Upper lobe of right lung (tissue), 1 donor: ENCODE measurements around the gene KCNQ4. TPM values are rescaled to one million over a fixed set of nuclear protein-coding genes. Genes with fewer than 3 reads are reported as not detected.

ENCODE experiments used
- ATAC-seq: fragments of 200-7000 bp; cut with Tn5 transposase; one replicate; pipeline ENCODE4 v1.9.1; 2020; ENCODE audit warnings: mild to moderate bottlenecking, moderate library complexity
- DNase-seq: peaks from one replicate; pipeline ENCODE4 v3.0.0-alpha.2; 2020
- H3K27ac ChIP-seq: fragments of 200-600 bp; one replicate; pipeline ENCODE4 v1.8.0; 2022
- H3K27me3 ChIP-seq: fragments of 200-600 bp; one replicate; pipeline ENCODE4 v1.8.0; 2022; ENCODE audit warnings: mild to moderate bottlenecking
- H3K36me3 ChIP-seq: fragments of 200-600 bp; one replicate; pipeline ENCODE4 v1.8.0; 2022
- H3K4me1 ChIP-seq: fragments of 200-600 bp; one replicate; pipeline ENCODE4 v1.8.0; 2022
- H3K4me3 ChIP-seq: fragments of 200-600 bp; one replicate; pipeline ENCODE4 v1.8.0; 2022; ENCODE audit warnings: mild to moderate bottlenecking
- H3K9me3 ChIP-seq: fragments of 200-600 bp; one replicate; pipeline ENCODE4 v1.8.0; 2022
- CTCF ChIP-seq: fragments of 200-600 bp; IDR thresholded peaks from one replicate; pipeline ENCODE4 v1.8.0; 2022; ENCODE audit warnings: antibody characterized with exemption
- intact Hi-C: fragments of 100-400 bp; cut with DNase I; formaldehyde crosslinking; loops from one replicate; pipeline ENCODE4 v1.11.0; 2022
- total RNA-seq: library from RNA; stranded (reverse); fragmentation: NEBNext Ultra II Directional; extraction: Animal tissue kit (Norgen Biotek cat#: 25700); gene quantifications from one replicate; pipeline ENCODE4 v1.2.1, GENCODE V29; 2021
- donor health status: DM: no; HTN: yes; CAD: no; lungs with severe emphysema.

Gene KCNQ4
- total RNA-seq, 1 donor from 2014 or later = 0.96 TPM

DNA sequence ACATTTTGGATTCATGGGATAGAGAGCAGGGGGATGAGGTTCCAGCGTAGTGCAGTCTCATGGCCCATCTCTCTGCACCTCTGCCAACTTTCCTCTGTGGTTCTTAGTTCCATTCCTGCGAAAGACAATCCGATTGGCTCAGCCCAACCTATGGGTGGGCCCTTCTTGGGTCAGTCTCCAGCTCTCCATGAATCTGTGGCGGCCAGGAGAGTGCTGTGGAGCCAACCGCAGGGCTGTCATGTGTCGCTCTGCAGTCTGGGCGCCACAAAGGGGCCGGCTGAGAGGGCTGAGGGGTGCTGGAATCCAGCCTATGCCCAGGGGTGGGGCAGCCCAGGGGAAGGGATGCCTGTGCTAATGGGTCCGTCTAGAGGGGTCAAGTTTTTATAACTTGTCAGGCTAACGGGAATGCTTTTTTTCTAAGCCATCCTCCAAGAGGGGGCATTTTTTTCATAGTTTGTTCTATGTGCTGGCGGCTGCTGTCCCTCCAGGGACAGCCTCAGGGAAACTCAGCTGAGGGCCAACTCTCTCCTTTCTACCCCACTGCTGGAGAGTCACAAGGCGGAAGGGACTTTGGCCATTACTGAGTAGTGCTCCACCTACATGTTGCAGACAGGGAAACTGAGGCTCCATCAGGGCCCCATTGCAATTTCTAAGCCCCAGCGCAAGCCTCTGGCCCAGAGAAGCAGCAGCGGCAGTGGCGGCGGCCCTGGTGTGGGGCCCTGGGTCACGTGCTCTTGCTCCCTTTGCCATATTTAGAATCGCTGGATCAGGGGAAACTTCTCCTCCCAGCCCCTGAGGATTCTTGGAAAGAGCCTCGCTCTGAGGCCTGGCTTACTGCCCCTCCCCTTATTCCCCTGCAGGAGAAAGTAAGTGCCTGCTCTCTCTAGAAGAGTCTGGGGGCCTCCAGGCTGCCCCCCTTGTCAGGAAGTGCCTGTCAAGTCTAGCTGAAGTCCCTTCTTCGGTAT lies 23.4 kb downstream of the KCNQ4 start:
- Histone ChIP-seq H3K4me3 (no peak overlapping the region), H3K27ac (no peak overlapping the region), H3K4me1 (peaks cover 1% of the 10 kb centered on the region), H3K36me3 (no peaks in the 10 kb centered on the region), H3K27me3 (no peaks in the 10 kb centered on the region), H3K9me3 (no peaks in the 10 kb centered on the region)
- no peak for TF ChIP-seq CTCF
- ATAC-seq = no peak
- DNase-seq = no peak
- intact Hi-C loops = no loop called here

GRCh38 chr1:40808002-40808401 lies 24.4 kb downstream of the KCNQ4 start:
- H3K36me3 ChIP-seq = no peaks in the 10 kb centered on the region
- no peak for DNase-seq
- ATAC-seq = no peak
- no peak overlapping the region for H3K27ac ChIP-seq
- H3K27me3 ChIP-seq = no peaks in the 10 kb centered on the region
- intact Hi-C loops = no loop called here
- no peaks in the 10 kb centered on the region for H3K9me3 ChIP-seq
- no peak overlapping the region for H3K4me3 ChIP-seq
- H3K4me1 ChIP-seq = no peaks in the 10 kb centered on the region
- TF ChIP-seq CTCF = no peak

- TF ChIP-seq CTCF = no peak
- no peak for ATAC-seq
- intact Hi-C loops = no loop called here
- Histone ChIP-seq H3K27ac (no peak overlapping the region), H3K4me1 (no peaks in the 10 kb centered on the region), H3K4me3 (no peak overlapping the region), H3K9me3 (no peaks in the 10 kb centered on the region), H3K27me3 (no peaks in the 10 kb centered on the region), H3K36me3 (no peaks in the 10 kb centered on the region)
- DNase-seq = no peak
Observed at GRCh38 chr1:40808444-40808843, 24.9 kb downstream of the KCNQ4 start.

GRCh38 chr1:40808909-40809308 lies 25.3 kb downstream of the KCNQ4 start:
- H3K4me1 ChIP-seq = no peaks in the 10 kb centered on the region
- no peak overlapping the region for H3K4me3 ChIP-seq
- H3K36me3 ChIP-seq = no peaks in the 10 kb centered on the region
- H3K9me3 ChIP-seq = no peaks in the 10 kb centered on the region
- ATAC-seq (peak; percentile 43), DNase-seq (no peak)
- TF ChIP-seq CTCF = no peak
- H3K27me3 ChIP-seq = no peaks in the 10 kb centered on the region
- intact Hi-C loops = no loop called here
- no peak overlapping the region for H3K27ac ChIP-seq

DNA sequence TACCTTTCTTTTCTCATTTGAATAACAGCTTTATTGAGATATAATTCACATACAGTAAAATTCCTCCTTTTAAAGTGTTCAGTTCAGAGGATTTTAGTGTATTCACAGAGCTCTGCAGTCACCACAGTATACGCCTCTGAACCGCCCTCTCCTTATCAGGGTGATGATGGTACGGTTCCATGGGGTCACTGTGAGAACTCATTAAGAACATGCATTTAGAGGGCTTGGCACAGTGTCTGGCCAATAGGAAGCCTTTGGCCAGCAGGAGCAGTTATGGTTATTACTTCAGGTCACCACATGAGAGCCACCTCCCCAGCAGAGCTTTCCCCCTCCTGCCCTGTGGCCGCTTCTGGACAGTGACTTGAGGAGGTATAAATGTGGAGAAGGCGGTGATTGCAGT lies 27.3 kb downstream of the KCNQ4 start:
- Histone ChIP-seq H3K4me1 (no peaks in the 10 kb centered on the region), H3K9me3 (no peaks in the 10 kb centered on the region), H3K27ac (no peak overlapping the region), H3K4me3 (no peak overlapping the region), H3K36me3 (no peaks in the 10 kb centered on the region), H3K27me3 (no peaks in the 10 kb centered on the region)
- TF ChIP-seq CTCF = no peak
- intact Hi-C loops = no loop called here
- no peak for DNase-seq
- no peak for ATAC-seq
